Stimulated activated CD8-positive, alpha-beta memory T cell treated with anti-CD3 and anti-CD28 coated beads, Interleukin-12 subunit alpha, Interleukin-12 subunit beta, amount 100 ng/mL, for 4 hours (primary cell): ENCODE measurements around the gene KCNK17.
A peak's percentile ranks its signal among the peaks of the same experiment; 100 is the strongest.

ENCODE experiments used
- DNase-seq: peaks from one replicate; pipeline ENCODE4 v3.0.0-alpha.2; 2020; ENCODE audit warnings: low read depth

The KCNK17 gene, protein sequence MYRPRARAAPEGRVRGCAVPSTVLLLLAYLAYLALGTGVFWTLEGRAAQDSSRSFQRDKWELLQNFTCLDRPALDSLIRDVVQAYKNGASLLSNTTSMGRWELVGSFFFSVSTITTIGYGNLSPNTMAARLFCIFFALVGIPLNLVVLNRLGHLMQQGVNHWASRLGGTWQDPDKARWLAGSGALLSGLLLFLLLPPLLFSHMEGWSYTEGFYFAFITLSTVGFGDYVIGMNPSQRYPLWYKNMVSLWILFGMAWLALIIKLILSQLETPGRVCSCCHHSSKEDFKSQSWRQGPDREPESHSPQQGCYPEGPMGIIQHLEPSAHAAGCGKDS

GRCh38 chr6:39314273-39314795, at the start of gene KCNK17:
Gene KCNK17, minus strand, starts transcription at chr6:39314419. Its CDS starts 99 bp downstream, at chr6:39314320.
- no peak for DNase-seq

- no peak for DNase-seq
Observed at GRCh38 chr6:39363280-39363679, 49.1 kb upstream of the KCNK17 start.

GRCh38 chr6:39362487-39362865, 48.3 kb upstream of the KCNK17 start:
- DNase-seq = no peak

DNA sequence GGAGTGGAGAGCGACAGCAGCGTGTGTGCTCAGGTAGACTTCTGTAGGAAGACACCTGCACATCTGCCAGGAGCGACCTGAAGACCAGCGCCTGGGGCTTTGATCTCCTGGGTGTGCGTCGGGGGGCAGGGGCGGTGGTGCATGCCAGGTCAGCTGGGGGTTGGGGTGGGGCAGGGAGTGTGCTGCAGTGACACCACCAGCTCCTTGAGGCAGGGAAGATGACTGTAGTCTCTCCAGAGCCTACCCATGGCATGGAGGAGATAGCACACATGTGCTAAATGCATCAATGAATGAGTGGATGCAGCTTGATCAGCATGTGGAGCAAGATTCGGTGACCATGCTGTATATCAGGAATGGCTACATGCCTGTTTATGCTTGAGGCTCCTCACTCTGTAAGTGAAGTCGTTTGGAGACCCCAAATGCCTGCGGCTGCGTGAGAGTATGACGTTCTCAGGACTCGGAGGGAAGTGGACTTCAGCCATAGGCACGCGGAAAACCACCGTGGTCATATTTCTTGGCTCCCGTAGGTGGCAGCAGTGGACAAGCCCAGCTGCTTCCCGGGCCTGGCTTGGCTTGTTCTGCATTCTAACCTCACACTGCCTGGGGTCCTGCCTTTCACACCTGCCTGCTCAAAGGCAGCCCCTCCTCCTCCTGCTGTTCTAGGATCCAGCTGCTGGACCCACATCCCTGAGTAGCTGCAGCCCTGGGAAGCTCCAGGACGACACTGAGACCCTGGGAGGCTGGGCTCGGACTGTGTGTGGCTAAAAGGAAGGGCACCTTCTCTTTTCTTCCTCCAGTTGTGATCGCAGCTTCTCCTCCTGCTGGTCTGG, 47.7 kb upstream of the KCNK17 start:
- DNase-seq = peak; percentile 2

DNA sequence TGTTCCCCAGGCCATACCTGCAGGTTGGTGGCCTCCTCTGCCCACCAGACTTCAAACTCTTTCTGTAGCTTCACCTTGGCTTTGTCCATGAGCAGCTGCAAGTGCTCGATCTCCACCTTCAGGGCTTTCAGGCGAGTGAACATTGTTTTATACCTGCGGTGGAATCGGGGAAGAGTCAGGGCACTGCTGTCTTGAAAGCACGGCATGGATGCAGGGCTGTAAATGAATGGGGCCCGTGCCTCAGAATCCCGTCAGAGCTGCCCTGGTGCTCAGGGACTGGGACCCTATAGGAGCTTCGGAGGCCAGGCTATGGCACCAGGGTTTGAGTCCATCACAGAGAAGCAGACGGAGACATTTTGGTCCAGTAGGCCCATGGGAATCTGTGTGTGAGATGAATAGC, 46.2 kb upstream of the KCNK17 start:
- DNase-seq = no peak

DNA sequence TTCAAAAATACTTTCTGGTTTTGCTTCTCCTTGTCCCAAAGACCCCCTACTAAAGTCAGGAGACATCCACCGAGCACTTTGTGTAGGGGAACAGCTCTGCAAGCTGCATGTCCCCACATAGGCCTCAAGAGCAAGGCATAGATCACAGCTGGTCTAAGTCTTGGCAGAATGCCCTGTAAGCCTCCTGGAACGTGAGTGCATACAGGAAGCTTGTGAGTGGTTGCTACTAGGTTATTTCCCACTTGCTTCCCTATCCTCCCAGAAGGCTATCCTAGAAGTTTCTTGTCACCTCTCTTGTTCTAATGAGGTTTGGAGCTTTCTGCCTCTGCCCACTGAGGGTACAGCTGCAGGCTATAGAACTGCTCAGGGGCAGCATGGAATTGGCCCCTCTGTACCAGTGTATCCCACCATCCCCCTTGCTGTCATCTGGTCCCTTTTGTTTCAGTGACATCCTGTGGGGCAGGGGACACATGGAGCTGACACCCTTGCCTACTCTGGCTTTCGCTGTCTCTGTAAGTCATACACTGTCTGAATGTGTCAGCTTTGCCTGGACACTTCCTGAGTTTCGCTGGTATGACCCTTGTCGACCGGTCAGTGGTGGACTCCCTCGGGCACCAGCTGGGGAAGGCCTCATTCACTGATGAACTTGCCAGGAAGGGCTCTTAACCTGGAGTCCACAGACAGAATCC, 43.9 kb upstream of the KCNK17 start:
- no peak for DNase-seq

DNA sequence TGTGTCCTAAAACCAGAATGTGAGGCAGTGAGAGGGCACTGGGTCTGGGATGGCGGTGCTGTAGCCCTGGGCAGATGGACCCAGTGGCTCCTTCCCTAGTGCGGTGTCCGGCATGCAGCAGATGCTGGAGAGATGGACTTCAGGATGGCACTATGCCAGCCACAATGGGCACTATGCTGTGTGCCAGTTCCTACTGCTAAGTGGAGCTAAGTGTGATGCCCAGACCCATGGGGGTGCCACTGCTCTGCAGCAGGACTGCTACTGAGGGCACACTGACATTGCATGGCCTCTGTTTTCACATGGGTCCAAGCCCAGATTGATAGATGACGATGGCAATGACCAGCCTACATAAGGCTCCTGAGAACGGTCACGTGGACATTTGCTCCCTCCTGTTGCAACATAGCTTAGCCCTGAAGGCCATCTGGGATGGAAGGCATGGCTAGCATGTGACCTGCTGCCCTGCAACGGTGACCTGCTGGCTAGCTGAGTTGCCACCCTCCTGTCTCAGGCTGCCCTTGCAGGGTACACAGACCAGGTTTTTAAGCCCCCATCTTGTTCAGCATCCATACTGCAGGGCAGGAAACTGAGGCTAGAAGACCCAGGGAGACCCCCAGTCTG, 39.6 kb upstream of the KCNK17 start:
- no peak for DNase-seq

DNA sequence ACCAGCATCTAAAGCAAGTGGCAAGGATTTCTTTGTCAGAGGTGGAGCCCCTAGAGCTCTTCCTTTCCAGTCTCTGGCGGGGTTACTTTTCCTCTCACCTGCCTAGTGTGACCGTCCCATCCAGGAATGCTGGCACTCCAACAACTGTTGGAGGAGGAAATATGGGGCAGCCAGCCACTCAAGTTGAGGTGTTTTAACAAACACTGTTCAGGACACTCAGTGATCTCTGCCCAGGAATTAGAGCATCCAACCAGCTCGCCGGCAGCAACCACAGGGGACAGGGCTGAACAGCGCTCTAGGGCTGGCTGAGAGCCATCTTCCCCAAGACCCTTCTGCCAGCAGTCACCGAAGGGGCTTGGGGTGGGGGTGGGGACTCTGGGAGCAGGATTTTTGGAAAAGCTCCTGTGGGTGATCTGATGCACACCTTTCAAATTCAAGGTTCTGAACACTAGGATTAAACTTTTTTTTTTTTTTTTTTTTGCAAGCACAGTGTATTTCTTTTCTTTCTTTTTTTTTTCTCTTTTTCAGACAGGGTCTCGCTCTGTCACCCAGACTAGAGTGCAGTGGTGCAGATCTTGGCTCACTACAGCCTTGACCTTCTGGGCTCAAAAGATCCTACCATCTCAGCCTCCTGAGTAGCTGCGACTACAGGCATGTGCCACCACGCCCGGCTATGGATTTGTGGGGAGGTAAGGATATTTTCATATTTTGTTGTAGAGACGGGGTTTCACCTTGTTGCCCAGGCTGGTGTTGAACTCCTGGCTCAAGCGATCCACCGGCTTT, 36.7 kb upstream of the KCNK17 start:
- DNase-seq = no peak

GRCh38 chr6:39348740-39349139, 34.5 kb upstream of the KCNK17 start:
- DNase-seq = no peak

DNA sequence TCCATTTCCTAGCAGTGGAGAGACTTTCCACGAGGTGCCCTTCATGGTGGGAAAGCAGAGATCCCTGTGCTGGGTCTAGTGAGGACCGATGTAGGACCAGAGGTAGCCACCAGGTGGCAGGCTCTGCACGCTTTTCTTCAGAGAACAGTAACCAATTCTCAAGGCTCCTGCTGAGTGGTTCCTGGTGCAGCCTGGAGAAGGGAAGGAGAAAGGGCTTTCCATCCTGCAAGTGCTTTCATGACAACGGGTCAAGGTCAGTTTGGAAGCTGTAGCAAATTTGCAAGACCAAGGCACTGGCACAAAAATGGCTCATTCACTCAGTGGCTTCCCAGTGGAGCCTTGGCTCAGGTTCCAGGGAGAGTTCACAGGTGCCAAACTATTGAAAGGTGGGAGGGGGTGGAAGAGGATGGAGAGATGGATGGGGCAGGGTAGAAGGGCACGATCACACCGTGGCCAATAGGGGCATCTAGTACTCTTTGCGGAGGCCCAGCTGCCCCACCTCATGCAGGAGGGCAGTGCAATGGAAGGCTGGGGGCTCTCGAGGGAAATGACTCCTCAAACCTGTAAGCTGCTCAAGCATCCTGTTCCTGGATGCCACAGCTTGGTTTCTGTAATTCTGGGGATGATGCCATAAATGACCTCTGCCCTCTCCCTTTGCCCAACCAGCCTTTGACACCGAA, 33.8 kb upstream of the KCNK17 start:
- no peak for DNase-seq

GRCh38 chr6:39347206-39347605, 33.0 kb upstream of the KCNK17 start:
- DNase-seq = no peak

GRCh38 chr6:39344821-39345280, 30.6 kb upstream of the KCNK17 start:
- DNase-seq = no peak

DNA sequence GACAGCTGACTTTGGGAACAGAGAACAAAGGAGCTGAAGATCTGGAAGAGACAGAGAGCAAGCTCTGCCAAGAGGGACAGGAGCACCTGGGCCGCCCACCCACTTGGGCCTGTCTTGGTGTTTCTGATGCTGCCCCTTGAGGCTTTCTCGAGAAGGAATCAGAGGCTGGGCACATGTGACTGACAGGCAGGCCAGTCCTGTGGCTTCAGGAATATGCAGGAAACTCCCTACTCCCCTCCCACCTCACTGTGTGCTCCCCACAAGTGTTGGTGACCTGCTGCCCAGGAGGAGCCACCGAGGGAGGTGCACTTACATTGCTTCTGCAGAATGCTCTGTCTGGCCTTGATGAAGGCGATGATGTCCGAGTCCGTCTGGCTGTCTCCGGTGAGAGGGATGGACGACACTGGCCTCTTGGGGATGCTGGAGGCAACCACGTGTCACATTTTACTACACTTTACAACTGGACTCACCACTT, 29.2 kb upstream of the KCNK17 start:
- DNase-seq = no peak

DNA sequence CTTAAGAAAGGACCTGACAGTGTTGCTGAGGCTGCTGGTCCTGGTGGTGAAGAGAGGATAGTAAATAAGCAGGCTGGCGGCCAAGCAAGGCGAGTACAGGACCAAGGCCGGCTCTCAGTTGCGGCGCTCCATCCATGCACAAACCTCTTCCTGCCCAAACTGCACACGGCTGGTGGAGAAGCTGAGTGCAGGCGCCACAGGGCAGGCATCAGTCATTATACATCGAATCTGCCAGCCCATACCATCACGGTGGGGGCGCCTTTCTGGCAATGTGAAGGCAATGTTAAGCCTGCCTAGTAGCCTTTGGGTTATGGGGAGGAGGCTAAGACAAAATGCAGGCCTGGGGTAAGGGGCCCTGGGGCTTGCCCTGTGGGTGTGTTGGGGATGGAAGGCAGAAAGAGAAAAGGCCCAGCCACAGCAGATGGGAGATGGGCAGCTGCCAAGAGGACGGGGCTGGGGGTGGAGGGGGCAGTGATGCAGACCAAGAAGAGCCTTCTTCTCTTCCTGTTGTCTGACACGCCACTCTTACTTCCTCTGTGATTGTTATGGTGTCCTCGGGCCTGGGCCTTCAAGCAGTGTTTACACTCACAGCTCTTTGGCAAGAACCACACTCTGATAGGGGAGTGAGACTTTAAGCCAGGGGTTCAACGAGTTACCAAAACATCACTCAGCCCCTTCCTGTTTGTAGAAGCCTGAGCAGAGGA, 28.6 kb upstream of the KCNK17 start:
- no peak for DNase-seq

- no peak for DNase-seq
Observed at GRCh38 chr6:39341937-39342336, 27.7 kb upstream of the KCNK17 start.

- DNase-seq = no peak
Observed at GRCh38 chr6:39341352-39341751, 27.1 kb upstream of the KCNK17 start.

DNA sequence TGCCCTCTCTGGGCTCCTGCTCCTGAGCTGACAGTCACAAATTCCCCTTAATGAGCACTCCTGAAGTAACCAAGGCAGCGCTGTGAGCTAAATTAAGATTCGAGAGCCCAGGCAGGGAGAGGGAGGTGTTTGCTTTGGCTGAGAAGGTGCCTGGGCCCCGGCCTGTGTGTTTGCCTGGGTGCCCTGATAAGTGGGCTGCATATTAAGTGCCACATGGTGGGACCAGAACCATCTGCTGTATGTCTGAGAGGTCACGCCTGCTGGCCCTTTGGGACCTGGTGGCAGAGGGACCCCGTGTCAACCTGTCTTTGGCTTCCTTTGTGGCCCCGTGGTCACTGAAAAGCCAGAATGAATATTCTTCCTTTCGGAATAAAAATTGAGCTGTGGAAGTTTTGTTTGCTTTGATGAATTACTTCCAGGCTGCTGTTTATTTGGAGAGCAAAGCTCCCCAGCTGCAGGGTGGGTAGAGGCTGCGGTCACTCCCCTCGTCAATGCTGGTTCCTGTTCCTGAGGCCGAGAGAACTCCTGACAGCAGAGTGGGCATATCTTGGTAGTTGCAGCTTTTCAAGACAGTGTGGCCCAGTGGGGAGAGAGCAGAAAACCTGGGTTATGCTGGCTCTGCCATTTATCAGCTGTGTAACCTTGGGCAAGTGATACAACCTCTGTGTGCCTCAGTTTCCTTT, 25.8 kb upstream of the KCNK17 start:
- DNase-seq = no peak

- no peak for DNase-seq
Observed at GRCh38 chr6:39339096-39339867, 25.1 kb upstream of the KCNK17 start.
